Right ventricle myocardium inferior (tissue), 1 donor: Measurements from ENCODE around the gene SMLR1. TPM values are rescaled to one million over a fixed set of nuclear protein-coding genes. Genes with fewer than 3 reads are reported as not detected.

Source experiments
- ATAC-seq: fragments of 200-7000 bp; cut with Tn5 transposase; one replicate; pipeline ENCODE4 v1.9.1; 2020; ENCODE audit warnings: mild to moderate bottlenecking, moderate library complexity
- DNase-seq: peaks from one replicate; pipeline ENCODE4 v3.0.0; 2021; ENCODE audit errors: missing footprints
- intact Hi-C: fragments of 100-400 bp; cut with DNase I; formaldehyde crosslinking; loops from one replicate; pipeline ENCODE4 v1.11.0; 2022
- total RNA-seq: library from RNA; stranded (reverse); fragmentation: NEBNext Ultra II Directional; extraction: Animal tissue kit (Norgen Biotek cat#: 25700); gene quantifications from one replicate; pipeline ENCODE4 v1.2.1, GENCODE V29; 2021
- donor health status: DM: no; HTN: yes; CAD: no; lungs with severe emphysema.

Gene SMLR1
- total RNA-seq, 1 donor from 2014 or later: not detected

GRCh38 chr6:130815200-130816071 is 11.8 kb upstream of the SMLR1 start:
- DNase-seq (no peak), ATAC-seq (no peak)
- intact Hi-C loops: no loop called here

- ATAC-seq (no peak), DNase-seq (no peak)
- intact Hi-C loops: no loop called here
These were observed 4.5 kb upstream of the SMLR1 start for GRCh38 chr6:130822736-130823135.

- ATAC-seq (no peak), DNase-seq (no peak)
- intact Hi-C loops: no loop called here
These were observed 2.1 kb upstream of the SMLR1 start for GRCh38 chr6:130824978-130825694.

DNA sequence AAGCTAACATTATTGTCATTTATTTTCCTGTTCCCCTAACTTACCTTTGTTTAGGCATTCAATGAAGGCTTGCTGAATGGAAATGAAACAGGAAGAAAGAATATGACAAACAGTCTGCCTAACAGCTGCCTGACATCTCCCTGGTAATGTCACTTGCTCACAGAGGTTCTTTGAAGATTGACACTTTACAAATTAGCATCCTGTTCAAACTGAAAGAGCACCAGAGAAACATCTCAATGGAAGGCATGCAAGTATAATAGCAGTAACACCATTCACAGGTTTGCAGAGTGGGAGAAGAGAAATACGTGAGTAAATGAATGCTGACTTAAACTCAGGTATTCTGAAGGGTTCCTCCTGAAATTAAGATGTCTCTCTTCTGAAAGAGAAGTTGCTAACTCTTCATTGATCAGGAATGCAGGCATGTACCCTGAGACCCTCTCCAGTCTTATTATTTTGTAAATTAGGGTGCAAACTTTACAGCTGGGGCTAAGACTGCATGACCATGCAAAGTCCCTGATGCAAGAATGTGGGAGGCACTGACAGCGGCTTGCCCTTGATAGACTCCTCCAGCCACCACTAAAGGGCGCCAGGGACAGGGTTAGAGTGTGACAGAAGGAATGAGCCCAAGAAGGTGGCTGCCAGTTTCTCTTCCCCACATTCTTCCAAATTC is 1.3 kb upstream of the SMLR1 start:
- DNase-seq (no peak), ATAC-seq (no peak)
- intact Hi-C loops: no loop called here

GRCh38 chr6:130826442-130827246 is 562 bp upstream of the SMLR1 start:
- no peak for DNase-seq
- intact Hi-C loops: no loop called here
- no peak for ATAC-seq

DNA sequence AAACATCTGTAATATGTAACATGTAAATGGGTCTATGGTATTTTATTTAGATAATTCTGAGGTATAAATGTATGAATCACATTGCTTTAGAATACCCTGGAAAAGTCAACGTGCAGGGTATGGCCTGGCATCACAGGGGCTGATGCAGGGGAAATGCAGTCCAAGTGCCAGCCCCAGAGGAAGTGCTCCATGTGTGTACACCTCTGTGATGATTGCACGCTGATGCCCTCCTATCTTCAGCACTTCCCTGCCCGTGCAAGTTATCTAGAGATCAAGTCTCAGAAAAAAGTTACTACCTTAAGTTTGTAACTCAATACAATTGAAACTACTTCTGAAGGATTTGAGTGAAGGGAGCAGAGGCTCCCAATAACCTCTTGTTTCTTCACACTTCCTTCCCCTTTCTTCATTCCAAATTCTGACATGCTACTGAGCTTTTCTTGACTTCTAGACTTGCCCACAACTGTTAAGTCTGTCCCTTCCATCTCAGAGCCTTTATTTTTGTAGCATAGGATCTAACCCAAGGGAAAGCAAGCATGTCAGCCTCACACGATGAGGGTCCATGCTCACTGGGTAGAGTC is 2.2 kb downstream of the SMLR1 start:
- no peak for ATAC-seq
- intact Hi-C loops: no loop called here

DNA sequence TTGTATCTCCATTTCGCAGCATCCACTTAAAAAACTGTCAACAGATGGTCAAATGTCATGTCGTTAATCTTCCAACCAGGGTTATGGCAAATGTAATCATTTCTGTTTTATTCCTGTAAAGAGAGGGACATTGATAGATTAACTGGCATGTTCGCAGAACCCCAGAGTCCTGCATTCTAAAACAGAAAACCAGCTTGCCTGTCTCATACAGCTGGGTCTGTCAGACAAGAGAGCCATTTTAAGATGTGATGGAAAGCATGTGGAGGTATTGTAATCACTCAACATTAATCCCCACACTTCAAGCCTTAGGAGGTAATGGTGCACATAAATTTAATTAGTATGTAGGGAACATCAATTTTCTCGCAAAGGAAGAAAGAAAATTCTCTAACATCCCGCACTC is 4.4 kb downstream of the SMLR1 start:
- DNase-seq (no peak), ATAC-seq (no peak)
- intact Hi-C loops: no loop called here

More for the DNA sequence above, 2.2 kb downstream of the SMLR1 start:
- DNase-seq: no peak

DNA sequence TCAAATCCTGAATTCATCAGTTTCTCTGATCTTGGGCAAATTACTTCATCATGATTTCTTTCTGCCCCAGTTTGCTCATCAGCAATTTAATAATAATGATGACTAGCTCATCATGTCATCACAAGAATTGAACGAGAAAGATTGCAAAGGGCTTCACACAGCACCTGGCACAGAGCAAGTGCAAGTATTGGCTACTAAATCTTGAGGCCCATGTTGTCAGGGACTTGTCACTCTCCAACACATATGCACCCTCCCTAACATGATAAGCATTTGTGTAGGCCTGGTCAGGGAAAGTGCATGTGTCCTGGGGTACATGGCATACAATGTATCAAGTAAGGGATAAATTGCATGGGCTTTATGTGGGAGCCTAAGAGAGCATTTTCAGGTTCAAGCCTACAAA is 6.4 kb downstream of the SMLR1 start:
- no peak for DNase-seq
- intact Hi-C loops: no loop called here
- no peak for ATAC-seq

GRCh38 chr6:130834482-130835251 is 7.5 kb downstream of the SMLR1 start:
- ATAC-seq (no peak), DNase-seq (no peak)
- intact Hi-C loops: no loop called here

- intact Hi-C loops: no loop called here
- ATAC-seq (no peak), DNase-seq (no peak)
These were observed 8.9 kb downstream of the SMLR1 start for GRCh38 chr6:130836055-130836640.

DNA sequence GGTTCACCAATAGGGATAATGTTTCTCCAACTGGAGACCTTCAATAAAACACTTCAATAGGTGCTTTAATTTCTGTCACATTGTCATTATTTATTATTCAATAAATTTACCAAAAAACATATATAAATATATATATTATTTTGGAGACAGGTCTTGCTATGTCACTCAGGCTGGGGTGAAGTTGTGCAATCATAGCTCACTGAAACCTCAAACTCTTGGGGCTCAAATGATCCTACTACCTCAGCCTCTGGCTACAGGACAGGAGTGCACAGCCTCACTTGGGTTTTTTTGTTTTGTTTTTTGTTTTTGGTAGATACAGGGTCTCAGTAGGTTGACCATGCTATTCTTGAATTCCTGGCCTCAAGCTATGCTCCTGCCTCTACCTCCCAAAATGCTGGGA is 9.9 kb downstream of the SMLR1 start:
- ATAC-seq (no peak), DNase-seq (no peak)
- intact Hi-C loops: no loop called here

- intact Hi-C loops: no loop called here
- DNase-seq (no peak), ATAC-seq (no peak)
These were observed 11.1 kb downstream of the SMLR1 start for GRCh38 chr6:130838250-130838860.

- DNase-seq: no peak
- intact Hi-C loops: no loop called here
- ATAC-seq: no peak
These were observed 11.7 kb downstream of the SMLR1 start for GRCh38 chr6:130838951-130839350.

GRCh38 chr6:130839379-130839778 is 12.2 kb downstream of the SMLR1 start:
- intact Hi-C loops: no loop called here
- DNase-seq: no peak
- ATAC-seq: no peak

DNA sequence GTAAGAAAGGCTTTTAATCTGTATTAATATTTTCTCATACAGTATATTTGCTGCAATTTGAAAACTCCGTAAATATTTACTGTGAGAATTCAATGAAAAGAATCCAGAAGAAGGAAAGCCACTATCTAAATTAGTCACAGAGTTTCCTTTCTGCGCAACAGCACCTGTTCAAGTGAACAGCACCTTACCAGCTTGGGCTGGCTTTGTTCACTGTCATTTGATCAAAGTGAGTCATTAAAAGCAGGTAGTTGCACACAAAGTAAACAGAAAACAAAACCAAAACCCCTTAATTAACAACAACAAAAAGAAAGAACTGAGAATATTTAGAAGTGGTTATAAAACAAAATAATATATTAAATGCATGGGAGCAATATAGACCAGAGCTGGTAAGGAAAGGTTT is 12.8 kb downstream of the SMLR1 start:
- ATAC-seq: no peak
- DNase-seq: no peak
- intact Hi-C loops: no loop called here

DNA sequence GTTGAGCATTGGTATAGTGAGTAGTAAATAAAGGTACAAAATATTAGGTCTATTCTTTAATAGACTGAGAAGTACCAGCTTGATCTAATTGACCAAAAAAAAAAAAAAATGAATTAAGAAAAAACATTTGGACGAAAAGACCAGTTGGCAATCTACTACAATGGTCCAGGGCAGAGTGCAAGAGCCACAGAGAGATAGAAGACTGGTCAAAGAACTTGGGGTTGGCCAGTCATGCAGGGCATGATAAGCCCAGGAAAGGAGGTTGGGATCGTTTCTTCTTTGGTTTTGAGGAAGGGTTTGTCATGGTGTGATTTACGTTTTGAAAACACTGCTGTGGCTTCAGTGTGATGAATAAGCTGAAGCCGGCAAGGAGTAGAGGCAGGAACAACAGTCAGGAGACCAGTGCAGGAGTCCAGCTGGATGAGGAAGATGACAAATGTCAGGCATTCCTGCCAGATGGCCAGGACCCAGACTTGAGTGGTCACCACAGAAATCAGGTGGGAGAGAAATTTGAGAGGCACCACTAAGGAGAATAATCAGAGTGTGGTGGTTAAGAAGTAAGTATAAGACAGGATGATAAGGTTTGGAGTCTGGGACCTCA is 14.0 kb downstream of the SMLR1 start:
- ATAC-seq (no peak), DNase-seq (no peak)
- intact Hi-C loops: no loop called here
